PFSK-1 (cell line): ENCODE data around the gene GPR17.

Experiments used
- TAF1 ChIP-seq: IDR thresholded peaks from 2 replicates; pipeline ENCODE4 v1.6.1; 2012; ENCODE audit warnings: low read length, control low read depth, borderline replicate concordance; ENCODE audit not compliant: insufficient read depth
- TF ChIP-seq, protein P1 (sequence below), 2 experiments: IDR thresholded peaks; 2 replicates each; pipeline versions ENCODE4 v1.6.1 to v1.8.0; 2011 to 2012; ENCODE audit warnings: low read depth in 2 of 2, low read length in 2 of 2, control low read depth in 1 of 2, inconsistent platforms in 1 of 2, mild to moderate bottlenecking in 1 of 2, moderate library complexity in 1 of 2; ENCODE audit not compliant: insufficient read depth in 1 of 2

- TF ChIP-seq, protein P1, sequence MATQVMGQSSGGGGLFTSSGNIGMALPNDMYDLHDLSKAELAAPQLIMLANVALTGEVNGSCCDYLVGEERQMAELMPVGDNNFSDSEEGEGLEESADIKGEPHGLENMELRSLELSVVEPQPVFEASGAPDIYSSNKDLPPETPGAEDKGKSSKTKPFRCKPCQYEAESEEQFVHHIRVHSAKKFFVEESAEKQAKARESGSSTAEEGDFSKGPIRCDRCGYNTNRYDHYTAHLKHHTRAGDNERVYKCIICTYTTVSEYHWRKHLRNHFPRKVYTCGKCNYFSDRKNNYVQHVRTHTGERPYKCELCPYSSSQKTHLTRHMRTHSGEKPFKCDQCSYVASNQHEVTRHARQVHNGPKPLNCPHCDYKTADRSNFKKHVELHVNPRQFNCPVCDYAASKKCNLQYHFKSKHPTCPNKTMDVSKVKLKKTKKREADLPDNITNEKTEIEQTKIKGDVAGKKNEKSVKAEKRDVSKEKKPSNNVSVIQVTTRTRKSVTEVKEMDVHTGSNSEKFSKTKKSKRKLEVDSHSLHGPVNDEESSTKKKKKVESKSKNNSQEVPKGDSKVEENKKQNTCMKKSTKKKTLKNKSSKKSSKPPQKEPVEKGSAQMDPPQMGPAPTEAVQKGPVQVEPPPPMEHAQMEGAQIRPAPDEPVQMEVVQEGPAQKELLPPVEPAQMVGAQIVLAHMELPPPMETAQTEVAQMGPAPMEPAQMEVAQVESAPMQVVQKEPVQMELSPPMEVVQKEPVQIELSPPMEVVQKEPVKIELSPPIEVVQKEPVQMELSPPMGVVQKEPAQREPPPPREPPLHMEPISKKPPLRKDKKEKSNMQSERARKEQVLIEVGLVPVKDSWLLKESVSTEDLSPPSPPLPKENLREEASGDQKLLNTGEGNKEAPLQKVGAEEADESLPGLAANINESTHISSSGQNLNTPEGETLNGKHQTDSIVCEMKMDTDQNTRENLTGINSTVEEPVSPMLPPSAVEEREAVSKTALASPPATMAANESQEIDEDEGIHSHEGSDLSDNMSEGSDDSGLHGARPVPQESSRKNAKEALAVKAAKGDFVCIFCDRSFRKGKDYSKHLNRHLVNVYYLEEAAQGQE (IDR thresholded peaks at IDR 0.05; ENCODE audit: insufficient read depth in 1 of 2, low read depth in 2 of 2, low read length in 2 of 2), result no peak
- TF ChIP-seq TAF1, result no peak
Measured at GRCh38 chr2:127665267-127665893, 19.4 kb downstream of the GPR17 start.
